HG03521 (cell line): ENCODE measurements around the gene MPND.
"Not testable (repeated sequence)": the region's sequence is repeated elsewhere in the genome, so short reads cannot be mapped to it uniquely, and the experiment has no call there.

Experiments
- ATAC-seq: cut with Tn5 transposase; IDR thresholded peaks from one replicate; pipeline ENCODE4 v1.9.1; 2021; ENCODE audit warnings: mild to moderate bottlenecking, moderate library complexity; ENCODE audit not compliant: unreplicated experiment

MPND gene

DNA sequence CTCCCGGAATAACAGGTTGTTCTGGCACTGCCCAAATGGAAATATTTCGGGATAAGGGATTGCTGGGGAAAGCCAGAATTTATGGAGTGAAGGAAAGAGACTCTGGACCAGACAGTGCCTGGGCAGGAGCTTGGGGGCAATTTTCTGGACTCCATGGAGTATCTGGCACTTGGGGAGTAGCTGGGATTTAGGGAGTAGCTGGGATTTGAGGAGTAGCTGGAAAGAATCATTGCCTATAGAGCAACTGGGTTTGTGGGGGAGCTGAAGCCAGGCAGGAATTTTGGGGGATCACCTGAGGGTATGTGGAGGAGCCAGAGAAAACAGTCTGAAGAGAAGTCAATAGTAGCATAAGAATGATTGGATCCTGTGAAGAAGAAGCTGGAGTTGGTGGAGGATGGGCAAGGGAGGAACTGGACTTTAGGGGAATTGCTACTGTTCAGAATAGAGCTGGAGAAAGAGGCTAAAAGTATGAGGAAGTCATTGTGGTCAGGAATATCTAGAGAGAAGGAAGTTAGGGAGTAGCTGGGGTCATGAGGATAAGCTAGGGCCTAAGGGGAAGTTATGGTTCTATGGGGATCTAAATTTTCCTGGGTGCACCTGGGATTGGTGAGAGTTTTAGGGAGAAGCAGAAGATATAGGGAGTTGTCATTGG is 24.2 kb upstream of the MPND start:
- no peak for ATAC-seq

DNA sequence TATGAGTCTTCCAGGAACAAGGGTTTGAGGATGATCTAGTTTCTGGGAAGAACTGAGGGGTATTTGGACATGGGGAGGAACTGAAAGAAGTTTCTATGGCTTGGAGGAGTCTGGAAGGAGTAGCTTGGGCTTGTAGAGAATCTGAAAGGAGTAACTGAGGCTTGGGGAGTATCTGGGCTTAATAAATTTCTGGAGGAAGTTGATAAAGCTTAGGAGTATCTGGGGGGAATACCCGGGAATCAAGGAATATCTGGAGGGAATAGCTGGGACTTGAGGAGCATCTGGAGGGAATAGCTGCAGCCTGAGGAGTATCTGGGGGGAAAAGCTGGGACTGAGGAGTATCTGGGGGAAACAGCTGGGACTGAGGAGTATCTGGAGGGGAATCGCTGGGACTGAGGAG is 22.9 kb upstream of the MPND start:
- no peak for ATAC-seq

GRCh38 chr19:4322942-4323665 is 20.3 kb upstream of the MPND start:
- ATAC-seq: no peak

DNA sequence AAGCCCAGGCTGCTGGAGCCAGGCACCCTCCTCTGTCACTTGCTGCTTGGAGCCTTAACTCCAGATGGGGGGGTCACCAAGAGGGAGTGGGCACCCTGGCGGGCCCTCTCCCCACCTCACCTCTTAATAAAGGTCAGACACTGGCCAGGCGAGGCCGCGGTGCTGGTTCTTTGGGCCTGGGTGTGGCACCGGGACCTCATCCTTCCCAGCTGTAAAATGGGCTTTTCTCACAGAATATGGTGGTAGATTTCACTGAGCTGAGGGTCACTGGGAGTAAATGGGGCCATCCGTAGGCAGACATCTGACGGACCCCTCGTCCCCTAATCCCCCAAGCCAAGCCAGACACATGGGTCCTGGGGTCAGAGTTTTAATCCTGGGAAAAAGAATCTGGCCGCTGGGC is 19.7 kb upstream of the MPND start:
- no peak for ATAC-seq

DNA sequence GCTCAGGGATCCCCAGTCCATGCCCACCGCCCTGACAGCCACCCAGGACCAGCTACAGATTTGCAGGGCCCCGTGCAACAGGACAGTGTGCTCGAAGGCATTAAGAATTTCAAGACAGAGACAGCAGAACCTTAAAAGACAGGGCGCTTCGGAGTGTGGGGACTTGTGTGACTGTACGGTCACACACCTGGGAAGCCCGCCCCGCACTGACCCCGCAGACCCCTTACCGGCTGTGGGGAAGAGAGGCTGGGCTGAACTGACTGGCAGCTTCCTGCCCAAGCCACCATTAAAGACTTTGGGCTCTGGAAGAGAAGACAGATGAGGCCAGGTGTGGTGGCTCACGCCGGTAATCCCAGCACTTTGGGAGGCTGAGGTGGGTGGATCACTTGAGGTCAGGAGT is 19.1 kb upstream of the MPND start:
- ATAC-seq: no peak

DNA sequence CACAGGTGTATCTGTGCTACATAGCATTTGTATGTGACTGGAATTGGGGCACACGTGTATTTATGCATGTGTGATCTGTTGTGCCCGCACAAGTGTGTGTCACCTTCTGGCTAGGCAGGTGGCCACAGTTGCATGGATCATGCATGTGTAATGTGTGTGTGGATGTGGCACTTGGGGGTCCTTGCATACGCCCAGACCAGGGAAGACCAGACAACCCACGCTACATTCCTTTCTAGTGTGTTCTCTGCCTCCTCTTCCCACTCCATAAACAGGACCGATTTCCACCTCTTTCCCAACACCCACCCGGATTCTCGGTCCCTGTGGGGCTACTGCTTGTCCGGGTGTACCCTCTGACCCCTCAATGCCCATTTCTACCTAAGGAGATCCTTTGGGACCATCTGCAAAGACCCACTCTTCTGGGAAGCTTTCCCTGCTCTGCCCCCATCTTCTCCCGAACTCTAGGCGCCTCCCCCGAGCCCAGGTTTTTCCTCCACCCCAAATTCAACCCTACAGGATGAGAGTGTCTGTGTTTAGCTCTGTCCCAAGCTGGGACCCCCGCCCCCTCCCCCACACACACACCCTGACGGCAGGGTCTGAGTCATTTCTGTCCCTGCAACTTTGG is 17.0 kb upstream of the MPND start:
- no peak for ATAC-seq

GRCh38 chr19:4326837-4327251 is 16.5 kb upstream of the MPND start:
- ATAC-seq: no peak

DNA sequence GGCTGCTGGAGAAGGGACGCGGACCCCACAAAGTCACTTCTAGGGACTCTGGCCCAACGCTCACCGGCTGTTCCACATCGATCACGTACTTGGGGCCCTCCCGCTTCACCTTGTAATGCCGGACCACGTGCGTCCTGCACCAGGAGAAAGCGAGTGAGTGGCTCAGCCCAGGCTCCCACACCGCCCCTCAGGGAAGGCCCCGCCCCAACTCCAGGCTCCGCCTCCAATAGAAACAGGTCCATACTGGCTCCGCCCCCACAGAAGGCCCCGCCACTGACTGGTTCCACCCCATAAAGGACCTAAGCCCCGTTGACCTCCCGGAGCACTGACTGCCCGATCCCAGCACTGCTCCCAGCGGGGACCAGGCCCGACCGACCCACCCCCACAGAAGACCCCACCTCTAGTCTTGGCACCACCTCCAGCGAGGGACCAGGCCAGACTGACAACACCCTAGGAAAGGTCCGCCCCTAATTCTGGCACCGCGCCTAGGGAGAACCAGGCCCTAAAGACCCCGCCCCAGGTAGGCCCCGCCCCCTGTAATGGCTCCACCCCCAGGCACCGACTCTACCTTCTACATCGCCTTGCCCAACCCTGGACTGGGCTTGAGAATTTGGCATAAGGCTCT is 16.0 kb upstream of the MPND start:
- ATAC-seq: no peak

DNA sequence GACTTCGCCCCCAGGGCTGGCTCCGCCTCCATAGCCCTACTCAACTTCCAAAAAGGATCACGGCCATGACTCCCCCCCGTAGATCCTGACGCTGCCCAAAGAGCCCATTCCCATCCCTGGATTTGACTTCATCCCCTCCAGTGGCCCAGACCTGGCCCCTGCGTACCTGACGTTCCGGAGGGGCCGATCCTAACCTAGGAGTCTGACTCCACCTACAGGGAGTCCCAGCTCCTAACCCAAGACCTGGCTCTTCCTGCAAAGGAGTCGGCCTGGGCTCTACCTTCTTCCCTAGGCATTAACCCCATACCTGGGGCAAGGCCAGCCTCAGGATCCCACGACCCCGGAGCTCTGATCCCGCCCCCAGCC is 15.5 kb upstream of the MPND start:
- ATAC-seq: no peak

GRCh38 chr19:4328243-4328990 is 14.9 kb upstream of the MPND start:
- peak; percentile 80 for ATAC-seq

DNA sequence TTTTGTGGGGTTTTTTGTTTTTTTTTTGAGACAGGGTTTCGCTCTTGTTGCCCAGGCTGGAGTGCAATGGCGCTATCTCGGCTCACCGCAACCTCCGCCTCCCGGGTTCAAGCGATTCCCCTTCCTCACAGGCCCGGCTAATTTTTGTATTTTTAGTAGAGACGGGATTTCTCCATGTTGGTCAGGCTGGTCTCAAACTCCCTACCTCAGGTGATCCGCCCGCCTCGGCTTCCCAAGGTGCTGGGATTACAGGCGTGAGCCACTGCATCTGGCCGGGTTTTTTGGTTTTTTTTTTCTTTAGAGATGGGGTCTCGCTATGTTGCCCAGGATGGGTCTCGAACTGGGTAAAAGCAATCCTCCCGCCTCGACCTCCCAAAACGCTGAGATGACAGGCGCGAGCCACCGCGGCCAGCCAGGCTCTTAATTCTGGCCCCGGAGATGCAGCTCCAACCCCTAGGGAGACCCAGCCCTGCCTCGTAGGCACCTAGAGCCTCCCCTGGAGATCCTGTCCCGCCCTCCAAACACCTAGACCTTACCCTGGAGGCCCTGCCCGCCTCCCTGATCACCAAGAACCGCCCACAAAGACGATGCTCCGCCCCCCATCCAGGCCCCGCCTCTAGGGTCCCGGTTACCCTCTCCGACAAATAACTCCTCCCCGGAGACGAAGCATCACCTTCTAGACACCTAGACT is 14.2 kb upstream of the MPND start:
- ATAC-seq: not testable (repeated sequence)

DNA sequence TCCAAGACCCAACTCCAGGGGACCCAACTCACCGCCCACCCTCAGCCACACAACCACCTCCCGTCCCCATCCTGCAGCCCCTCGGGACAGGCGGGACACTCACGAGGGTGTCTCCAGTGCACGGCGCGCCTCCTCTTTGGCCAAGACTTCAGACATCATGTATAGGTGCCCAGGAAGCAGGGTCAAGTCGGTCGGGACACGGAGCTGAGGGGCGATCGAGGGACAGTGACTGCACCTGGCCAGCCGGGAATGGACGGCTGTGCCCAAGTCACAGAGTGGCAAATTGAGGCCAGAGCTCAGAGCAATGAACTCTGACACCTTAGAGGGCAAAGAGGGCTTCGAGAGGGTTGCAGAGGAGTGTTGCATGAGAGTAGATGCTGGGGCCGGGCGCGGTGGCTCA is 13.5 kb upstream of the MPND start:
- no peak for ATAC-seq

DNA sequence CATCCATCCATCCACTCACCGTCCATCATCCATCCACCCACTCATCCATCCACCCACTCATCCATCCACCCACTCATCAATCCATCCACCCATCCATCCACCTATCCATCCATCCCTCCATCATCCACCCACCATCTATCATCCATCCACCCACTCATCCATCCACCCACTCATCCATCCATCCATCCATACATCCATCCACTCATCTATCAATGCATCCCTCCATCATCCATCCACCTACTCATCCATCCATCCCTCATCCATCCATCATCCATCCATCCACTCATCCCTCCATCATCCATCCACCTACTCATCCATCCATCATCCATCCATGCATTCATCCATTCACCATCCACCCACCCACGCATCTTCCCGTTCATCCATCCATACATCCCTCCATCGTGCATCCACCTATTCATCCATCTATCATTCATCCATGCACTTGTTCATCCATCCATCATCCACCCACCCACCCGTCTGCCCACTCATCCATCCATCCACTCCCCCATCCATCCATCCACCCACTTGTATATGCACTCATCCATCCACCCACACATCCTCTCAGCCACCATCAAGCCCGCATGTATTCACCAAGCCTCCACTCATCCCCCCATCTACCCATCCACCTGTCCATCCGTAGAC is 8.3 kb upstream of the MPND start:
- ATAC-seq: no peak

- ATAC-seq: no peak
Measured at GRCh38 chr19:4337906-4338440, 5.4 kb upstream of the MPND start.

GRCh38 chr19:4338441-4339355 is 4.7 kb upstream of the MPND start, which contains the start of gene STAP2:
Gene STAP2, minus strand, starts transcription at chr19:4338827. Its CDS starts 74 bp downstream, at chr19:4338753.
- ATAC-seq: no peak

DNA sequence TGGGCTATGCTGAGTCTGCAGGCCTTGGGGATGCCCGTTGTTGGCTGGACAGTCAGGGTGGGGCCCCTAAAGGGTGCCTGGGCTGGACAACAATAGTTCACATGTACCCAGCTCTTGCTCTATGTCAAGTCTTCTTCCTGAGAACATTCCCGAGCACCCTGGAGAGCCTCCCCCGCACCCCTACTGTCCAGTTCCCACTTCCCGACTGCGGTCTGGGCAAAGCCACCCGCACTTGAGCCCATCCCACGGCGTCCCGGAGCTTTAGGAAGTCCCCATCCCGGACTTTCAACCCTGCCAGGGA is 1.1 kb upstream of the MPND start:
- ATAC-seq: no peak

DNA sequence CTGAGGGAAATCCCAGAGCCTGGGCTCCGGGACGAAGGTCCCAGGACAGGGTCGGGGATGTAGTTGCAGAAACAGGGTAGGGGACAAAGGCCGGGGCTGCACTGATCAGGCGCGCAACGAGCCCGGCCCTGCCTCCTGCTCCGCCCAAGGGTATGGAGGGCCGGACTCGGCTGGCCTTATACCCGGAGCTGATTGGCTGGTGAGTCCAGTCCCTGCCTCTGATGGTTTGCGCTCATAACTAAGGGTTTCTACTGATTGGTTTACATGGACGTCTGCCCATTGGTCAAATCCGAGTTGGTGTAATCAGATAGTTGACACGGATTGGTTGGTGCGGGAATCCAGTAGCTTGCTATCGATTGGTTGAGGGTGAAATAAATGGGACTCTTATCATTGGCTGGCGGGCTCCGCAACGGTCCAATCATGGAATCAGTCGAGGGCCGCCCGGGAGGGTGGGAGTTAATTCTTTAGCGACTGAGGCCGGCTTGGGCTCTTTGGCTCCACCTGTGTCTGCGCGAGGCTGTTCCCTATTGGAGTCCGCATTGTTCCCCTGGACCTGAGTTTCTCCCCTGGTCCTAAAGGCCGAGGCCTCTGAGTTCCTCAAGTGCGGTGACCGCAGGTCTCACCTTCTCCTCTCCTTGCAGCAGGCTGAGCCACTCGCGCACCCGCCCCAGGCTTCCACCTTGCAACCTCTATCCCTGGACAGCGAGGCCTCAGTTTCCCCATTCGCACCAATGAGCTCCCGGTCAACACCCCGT is 570 bp upstream of the MPND start:
- ATAC-seq: peak; percentile 79

DNA sequence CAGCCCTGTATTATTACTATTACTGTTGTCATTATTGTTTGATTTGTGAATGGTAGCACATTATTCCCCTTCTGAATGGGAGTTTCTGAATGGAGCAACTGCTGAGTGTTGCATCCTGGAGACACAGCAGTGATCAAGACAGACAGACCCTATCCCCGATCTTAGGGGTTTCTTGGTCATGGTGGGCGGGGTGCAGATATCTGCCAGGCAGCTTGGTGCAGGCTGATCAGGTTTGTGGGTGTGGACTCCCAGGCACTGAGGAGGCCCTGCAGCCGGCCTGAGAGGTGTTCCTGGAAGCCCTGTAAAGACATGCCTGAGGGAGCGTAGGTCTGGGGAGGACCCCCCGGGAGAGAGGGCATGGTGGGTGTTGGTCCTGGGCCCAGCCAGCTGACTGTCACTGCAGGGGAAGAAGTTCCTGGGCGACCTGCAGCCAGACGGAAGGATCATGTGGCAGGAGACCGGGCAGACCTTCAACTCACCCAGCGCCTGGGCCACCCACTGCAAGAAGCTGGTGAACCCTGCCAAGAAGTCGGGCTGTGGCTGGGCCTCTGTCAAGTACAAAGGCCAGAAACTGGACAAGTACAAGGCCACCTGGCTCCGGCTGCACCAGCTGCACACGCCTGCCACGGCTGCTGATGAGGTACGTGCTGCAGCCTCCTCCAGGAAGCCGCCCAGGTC is 2.1 kb downstream of the MPND start:
- ATAC-seq: no peak
